SHP77 treated with DMSO at 0.1 percent for 48 hours (cell line): Measurements from ENCODE around the gene TAF10.

Experiments used
- DNase-seq: peaks from one replicate; lab custom pipeline; 2025; lab: John Stamatoyannopoulos, UW

Gene TAF10

DNA sequence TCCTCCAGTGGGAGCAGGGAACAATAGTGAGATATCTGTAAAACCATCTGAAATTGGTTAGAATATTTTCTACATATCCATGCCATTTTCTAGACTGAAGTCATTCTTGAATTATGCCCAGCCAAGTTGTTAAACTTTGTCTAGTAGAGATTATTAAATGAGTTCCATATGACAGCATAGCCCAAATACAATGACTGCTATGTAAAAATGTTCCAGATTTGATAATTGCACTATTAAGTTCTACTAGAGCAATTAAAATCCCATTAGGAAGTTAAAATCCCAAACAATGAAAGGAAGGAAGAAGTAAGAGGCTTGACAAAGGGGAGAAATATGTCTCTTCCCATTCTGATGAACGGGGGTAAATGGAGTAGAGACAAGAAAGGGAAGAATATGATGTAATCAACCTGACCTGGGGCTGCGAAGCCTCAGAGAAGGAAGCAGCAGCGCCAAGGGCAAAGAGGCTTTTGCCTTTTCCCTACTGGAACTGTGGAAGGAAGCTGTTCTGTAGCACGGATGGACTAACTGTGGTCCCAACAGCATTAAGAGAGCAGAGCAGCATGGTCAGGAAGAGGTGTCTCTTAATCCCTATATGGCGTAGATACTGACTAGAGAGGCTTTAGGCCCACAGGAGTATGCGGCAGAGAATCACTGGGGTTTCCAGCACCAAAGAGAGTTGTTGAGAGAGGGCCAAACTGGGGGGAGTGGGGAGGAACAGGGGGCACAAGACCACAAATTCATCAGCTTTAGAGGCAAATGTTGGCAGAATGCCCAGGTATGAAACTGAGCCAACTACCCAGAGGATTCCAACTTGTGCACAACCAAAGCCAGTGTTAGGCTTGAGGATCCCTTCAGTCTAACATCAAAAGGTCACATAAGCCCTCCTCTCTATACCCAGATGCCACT, 35.3 kb downstream of the TAF10 start:
- no peak for DNase-seq

DNA sequence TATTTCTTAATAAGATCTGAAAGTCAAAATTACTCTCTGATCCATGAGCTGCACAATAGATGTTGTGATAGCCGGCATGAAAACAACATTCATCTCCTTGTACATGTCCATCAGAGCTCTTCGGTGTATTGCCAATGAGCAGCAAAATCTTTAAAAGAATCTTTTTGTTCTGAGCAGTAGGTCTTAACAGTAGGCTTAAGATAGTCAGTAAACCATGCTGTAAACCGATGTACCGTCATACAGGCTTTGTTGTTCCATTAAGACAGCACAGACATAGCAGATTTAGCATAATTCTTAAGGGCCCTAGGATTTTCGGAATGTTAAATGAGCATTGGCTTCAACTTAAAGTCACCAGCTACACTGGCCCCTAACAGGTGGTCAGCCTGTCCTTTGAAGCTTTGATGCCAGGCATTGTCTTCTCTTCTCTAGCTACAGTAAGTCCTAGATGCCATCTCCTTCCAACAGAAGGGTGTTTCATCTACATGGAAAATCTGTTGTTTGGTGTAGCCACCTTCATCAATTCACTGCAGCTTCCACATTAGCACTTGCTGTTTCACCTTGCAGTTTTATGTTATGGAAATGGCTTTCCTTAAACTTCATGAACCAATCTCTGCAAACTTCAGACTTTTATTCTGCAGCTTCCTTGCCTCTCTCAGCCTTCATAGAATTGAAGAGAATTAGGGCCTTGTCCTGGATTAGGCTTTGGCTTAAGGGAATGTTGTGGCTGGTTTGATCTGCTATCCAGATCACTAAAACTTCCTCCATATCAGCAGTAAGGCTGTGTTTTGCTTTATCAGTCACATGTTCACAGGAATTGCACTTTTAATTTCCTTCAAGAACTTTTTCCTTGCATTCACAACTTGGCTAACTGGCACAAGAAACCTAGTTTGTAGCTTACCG, 37.0 kb downstream of the TAF10 start:
- no peak for DNase-seq

DNA sequence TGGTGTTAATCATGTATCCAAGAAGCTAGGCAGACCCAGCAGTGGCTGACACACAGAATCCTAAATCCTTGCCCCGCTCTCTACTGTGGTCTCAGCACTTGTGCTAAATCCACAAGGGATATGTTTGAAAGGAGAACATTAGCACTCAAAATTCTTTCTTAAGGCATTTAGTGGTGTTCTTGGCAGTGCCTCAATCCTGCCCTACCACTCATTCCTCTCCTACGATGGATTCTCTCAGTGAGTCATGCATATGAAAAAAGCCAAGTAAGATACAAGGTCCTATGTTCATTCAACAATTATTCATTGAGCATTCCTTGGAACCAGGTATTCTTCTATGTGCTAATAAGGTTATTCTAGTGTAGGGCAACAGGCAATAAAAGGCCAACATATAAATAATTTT, 39.8 kb downstream of the TAF10 start:
- DNase-seq, result no peak

DNA sequence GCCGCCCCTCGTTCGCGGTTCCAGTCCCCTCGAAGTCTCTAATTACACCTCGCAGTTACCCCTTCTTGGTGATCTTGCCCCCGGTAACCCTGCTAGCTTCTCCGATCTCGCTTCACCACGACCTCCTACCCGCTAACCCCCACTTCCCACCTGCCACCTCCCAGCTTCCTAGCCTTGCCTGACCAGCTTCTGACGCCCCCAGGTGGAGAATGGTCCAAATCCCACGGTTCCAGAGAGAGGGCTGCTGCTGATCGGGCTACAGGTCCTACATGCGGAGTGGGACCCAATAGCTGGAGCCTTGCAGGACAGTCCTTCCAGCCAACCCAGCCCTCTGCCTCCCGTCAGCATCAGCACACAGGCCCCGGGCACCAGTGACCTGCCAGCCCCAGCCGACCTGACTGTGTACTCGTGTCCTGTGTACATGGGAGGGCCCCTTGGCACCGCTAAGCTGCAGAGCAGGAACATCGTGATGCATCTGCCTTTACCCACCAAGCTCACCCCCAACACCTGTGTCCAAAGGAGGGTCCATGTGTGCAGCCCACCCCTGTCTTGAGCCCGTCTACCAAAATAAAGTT, 40.5 kb downstream of the TAF10 start:
- no peak for DNase-seq

DNA sequence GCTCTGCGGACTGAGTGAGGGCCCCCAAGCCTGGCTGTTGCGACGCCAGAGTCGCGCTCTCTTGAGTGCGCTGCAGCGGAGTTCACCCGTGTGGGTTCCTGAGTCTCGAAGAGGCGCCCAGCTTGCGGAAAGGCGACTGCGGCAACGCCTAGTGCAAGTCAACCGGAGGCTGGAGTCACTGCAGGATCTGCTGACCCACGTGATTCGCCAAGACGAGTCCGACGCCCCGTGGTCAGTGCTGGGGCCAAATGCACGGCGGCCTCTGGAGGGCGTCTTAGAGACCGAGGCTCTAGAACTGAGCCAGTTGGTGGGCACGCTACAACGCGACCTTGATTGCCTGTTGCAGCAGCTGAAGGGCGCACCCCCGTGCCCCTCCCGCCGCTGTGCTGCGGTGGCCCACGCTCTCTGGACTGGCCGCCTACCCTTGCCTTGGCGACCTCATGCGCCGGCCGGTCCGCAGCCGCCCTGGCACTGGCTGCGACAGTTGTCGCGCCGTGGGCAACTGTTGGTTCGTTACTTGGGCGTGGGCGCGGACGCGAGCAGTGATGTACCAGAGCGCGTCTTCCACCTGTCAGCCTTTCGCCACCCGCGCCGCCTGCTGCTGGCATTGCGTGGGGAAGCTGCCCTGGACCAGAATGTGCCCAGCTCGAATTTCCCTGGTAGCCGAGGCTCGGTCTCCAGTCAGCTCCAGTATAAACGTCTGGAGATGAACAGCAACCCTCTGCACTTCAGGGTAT, 41.2 kb downstream of the TAF10 start:
- DNase-seq, result no peak

DNA sequence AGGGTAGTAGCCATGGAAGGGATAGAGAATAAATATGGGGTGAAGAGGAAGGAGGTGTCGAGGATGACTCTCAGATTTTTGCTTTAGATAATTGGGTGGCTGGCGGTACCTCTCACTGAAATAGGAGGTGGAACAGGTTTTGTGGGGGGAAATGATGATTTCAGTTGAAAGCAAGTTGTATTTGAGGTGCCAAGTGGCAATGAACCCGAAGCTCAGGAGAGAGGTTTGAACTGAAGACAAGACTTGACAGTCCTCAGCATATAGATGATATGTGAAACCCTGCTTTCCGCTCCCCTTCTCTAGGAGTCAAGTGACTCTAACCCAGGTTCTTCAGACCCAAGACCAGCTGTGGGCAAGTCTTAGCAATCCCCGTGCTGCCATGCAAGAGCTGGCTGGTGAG, 42.3 kb downstream of the TAF10 start:
- DNase-seq, result no peak

DNA sequence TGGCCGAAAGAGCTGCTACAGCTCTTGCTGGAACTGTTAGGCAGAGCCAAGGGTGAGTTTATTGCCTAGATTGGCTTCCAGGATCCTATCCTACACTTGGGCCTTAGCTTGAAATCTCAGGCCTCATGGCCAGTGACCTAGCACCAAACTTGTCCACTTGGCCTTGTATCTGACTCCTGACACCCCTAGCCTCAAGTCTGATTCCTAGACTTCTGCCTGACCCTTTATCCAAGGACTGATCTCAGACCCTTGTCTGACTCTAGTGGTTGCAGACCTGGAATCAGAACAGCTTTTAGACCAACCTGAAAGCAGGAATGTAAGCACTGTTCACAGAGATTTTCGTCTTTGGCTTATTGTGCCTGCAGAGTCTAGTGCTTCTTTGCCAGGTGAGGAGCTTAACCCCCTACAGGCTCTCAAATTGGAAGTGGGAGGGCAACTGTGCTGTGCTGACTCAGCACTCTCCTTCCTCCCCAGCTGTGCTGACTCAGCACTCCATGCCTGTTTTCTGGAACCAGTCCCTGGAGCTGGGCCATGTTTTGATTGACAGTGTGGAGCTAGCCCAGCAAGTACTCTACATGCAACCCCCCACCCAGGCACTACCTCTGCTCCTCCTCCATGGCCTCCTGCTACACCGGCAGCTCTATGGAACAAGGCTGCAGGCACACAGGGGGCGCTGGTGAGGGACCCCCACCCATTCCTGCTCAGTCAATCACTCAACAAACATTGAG, 43.7 kb downstream of the TAF10 start:
- DNase-seq, result no peak

DNA sequence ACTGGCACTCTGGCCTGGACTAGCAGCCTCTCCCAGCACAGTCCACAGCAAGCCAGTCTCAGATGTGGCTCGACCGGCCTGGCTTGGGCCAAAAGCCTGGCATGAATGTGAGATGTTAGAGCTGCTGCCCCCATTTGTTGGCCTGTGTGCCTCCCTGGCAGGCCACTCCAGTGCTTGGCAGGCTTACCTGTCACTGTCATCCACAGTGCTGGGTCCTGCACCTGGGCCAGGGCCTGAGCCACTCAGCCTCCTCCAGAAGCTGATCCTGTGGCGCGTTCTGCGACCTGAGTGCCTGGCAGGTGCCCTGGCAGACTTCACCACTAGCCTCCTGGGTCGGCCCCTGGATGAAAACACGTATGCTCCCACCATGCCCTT, 44.7 kb downstream of the TAF10 start:
- DNase-seq, result no peak

DNA sequence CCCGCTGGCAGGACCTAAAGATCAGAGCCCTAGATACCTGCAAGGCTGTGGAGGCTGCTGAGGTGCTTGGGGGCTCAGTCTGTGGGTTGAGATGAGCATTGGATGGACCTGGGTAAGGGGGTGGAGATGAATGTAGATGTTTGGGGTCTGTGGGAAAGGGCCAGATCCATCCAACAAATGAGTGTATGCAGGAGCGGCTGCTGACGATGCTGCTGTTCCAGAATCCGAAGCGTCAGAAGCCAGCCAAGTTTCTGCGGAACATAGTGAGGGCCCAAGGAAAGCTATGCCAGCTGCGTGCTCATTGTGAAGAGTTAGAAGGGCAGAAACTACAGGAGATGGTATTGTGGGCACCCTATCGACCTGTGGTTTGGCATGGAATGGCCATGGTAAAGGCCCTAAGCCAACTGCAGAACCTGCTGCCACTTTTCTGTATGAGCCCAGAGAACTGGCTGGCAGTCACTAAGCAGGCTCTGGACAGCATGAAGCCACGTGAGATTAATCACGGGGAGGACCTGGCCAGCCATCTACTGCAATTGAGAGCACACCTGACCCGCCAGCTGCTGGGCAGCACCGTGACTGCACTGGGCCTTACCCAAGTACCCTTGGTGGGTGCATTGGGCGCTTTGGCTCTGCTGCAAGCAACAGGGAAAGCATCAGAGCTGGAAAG, 45.2 kb downstream of the TAF10 start:
- DNase-seq, result no peak

DNA sequence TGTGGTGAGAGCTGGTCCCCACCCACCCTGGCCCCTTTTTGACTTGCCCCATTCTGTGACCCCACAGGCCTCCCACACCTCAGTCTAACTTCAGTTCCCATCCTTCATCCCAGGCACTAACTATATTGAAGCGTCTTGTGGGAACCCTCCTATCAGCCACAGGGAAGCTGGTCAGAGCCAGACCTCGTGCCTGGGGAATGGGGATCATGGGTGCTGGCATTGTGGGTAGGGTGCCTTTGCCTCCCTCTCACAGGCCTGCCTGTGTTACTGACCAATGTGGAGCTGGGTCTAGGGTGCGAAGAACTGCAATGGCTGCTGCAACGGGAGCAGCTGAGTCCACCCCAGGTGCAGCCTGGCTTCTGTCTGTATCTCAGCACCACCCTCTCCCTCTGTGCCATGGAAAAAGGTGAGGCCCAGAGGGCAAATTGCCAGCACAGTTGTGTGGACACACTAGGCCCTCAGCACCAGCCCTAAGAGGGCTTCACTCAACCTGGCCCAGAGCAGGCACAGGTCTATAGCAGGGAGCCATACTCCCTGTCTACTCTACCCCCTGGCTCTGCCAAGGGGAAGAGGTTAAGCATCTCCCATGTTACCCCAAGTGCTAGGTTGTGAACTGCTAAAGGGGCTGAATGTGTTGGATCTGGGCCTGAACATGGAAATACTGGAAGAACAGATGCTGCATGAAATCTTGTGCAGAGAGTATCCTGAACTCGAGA, 45.9 kb downstream of the TAF10 start:
- no peak for DNase-seq

DNA sequence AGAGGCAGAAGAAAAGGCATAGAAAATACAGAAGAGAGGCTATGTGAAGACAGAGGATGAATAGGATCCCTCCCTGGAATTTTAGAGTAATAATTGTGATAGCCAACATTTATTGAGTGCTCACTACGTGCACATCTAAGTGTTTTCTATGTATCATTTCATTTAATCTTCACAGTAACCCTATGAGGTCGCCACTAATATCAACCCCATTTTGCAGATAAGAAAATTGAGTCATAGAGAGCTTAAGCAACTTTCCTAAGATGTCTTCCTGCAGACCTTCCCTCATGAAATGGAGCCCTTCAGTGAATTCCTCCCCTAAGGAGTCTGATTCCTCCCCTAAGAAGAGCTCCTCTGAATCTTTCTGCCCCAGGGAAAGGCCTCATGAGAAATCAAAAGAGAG, 46.7 kb downstream of the TAF10 start:
- no peak for DNase-seq

DNA sequence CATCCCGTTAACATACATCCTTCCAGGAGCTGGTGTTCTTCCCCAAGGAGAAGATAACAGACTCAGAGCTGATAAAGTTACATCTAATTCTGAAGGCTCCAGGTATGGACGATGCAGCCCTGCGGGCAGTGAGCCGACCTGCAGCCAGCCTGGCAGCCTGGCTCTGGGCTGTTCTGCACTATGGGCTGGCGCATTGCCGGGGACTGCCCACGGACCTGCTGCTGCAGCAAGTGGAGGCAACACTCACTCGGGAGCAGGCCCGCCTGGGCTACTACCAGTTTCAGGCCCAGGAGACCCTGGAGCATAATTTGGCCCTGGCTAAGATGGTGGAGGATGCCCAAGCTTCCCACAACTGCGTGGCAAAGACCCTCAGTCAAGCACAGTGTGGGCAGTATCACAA, 48.3 kb downstream of the TAF10 start:
- no peak for DNase-seq

DNA sequence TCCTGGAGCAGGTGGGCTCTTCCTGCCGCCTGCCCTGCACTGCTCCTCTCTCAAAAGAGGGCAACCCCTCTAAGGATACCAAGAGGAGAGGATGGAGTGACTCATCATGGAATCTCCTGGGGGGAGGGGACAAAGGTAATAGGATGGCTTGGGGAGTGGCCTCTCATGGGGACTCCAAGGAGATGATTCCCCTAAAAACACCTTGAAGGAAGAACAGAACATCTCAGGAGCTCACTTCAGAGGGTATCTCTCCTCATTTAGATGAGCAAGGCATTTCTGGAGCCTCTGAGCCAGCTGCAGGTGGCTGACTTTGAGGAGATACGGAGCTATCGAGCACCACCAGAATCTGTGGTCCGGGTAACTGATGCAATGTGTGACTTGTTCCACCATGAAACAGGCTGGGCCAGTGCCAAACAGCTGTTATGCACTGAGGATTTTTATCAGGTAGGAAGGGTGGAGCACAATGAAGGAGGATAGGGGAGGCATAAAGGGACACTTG, 48.8 kb downstream of the TAF10 start:
- no peak for DNase-seq

DNA sequence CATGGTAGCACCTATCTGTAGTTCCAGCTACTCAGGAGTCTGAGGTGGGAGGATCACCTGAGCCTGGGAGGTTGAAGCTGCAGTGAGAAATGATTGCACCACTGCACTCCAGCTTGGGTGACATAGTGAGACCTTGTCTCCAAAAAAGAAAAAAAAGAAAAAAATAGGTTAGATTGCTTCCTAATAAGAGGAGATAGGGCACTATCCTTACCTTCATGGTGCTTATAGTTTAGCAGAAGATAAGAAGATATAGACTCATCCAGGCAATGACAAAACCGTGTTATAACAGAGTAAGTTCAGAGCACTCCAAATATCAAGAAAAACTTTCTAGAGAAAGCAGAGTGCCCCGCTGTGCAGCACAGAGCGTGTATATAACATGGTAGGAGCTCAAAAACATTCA, 50.7 kb downstream of the TAF10 start:
- DNase-seq, result no peak
